Measurements from ENCODE around the gene TRAPPC4.

DNA sequence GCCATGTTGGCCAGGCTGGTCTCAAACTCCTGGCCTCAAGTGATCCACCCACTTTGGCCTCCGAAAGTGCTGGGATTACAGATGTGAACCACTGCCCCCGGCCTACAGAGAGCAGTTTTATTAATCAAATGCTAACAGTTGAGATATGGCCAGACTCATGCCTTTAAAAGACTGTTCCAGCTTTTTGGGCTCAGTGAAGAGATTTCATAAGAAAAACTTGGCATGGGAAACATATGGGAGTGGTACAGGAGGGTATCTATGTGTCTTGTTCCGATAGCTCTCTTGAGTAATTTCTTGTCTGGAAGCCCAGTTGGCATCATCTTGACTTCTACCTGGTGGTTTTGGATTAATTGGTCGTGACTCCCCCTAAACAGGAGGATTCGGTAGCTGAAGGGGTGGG is 20.3 kb downstream of the TRAPPC4 start:
- TF ChIP-seq EZH2 (IDR thresholded peaks at IDR 0.05; ENCODE audit: low read length, missing control alignments) = no peak
- TF ChIP-seq, protein P1, sequence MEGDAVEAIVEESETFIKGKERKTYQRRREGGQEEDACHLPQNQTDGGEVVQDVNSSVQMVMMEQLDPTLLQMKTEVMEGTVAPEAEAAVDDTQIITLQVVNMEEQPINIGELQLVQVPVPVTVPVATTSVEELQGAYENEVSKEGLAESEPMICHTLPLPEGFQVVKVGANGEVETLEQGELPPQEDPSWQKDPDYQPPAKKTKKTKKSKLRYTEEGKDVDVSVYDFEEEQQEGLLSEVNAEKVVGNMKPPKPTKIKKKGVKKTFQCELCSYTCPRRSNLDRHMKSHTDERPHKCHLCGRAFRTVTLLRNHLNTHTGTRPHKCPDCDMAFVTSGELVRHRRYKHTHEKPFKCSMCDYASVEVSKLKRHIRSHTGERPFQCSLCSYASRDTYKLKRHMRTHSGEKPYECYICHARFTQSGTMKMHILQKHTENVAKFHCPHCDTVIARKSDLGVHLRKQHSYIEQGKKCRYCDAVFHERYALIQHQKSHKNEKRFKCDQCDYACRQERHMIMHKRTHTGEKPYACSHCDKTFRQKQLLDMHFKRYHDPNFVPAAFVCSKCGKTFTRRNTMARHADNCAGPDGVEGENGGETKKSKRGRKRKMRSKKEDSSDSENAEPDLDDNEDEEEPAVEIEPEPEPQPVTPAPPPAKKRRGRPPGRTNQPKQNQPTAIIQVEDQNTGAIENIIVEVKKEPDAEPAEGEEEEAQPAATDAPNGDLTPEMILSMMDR (conservative IDR thresholded peaks at IDR 0.05 in 1 of 2, IDR thresholded peaks at IDR 0.05 in 1 of 2; ENCODE audit: low read depth in 1 of 2, low read length in 2 of 2) = no peak

Data from fibroblast of lung (primary cell).